H1 (cell line): ENCODE results near the gene CHRNA4. TPM values are rescaled to one million over a fixed set of nuclear protein-coding genes. Genes with fewer than 3 reads are reported as not detected.

Experiments
- CTCF ChIA-PET: fragments of 300-600 bp; sonication (Branson Sonifier 250); formaldehyde crosslinking; loops from one replicate; lab custom pipeline; 2021; ENCODE audit not compliant: partially characterized antibody; lab: Charles Lee
- POLR2A ChIA-PET: fragments of 300-600 bp; sonication (Branson Sonifier 250); formaldehyde crosslinking; loops from one replicate; lab custom pipeline; 2021; ENCODE audit warnings: inconsistent platforms; ENCODE audit not compliant: partially characterized antibody; lab: Charles Lee
- DNase-seq, 2 experiments: peaks; one replicate each; pipeline versions ENCODE4 v3.0.0 to v3.0.0-alpha.2; 2010 to 2022; ENCODE audit warnings: low spot score in 2 of 2, low read depth in 1 of 2, mixed read lengths in 1 of 2
- FAIRE-seq: peaks from 2 replicates; lab custom pipeline; 2011; peaks lifted over from hg19 to GRCh38; lab: Jason Lieb, UNC
- H2AFZ ChIP-seq: 2 replicates; pipeline ENCODE4 v1.8.1; 2012; ENCODE audit warnings: low read length, inconsistent platforms
- H2AK5ac ChIP-seq: 2 replicates; pipeline ENCODE4 v1.6.1; 2013; ENCODE audit warnings: low read depth, low read length
- H2BK120ac ChIP-seq: replicated peaks from 2 replicates; pipeline ENCODE3; 2013; ENCODE audit warnings: low read depth, low read length, inconsistent platforms
- H2BK12ac ChIP-seq: 2 replicates; pipeline ENCODE4 v1.6.1; 2013; ENCODE audit warnings: low read depth, low read length
- H2BK15ac ChIP-seq: 2 replicates; pipeline ENCODE4 v1.6.1; 2013; ENCODE audit warnings: low read length
- H2BK20ac ChIP-seq: 2 replicates; pipeline ENCODE4 v1.6.1; 2013; ENCODE audit warnings: low read length
- H2BK5ac ChIP-seq: 2 replicates; pipeline ENCODE4 v1.6.1; 2013; ENCODE audit warnings: low read depth, low read length
- H3K14ac ChIP-seq: 2 replicates; pipeline ENCODE4 v1.6.1; 2013; ENCODE audit warnings: inconsistent platforms; ENCODE audit not compliant: insufficient read length
- H3K18ac ChIP-seq: 2 replicates; pipeline ENCODE4 v1.6.1; 2013; ENCODE audit warnings: low read length; ENCODE audit errors: extremely low read depth
- H3K23ac ChIP-seq: 2 replicates; pipeline ENCODE4 v1.6.1; 2013; ENCODE audit warnings: inconsistent platforms; ENCODE audit not compliant: insufficient read length
- H3K23me2 ChIP-seq: 2 replicates; pipeline ENCODE4 v1.6.1; 2013; ENCODE audit warnings: low read depth, low read length
- H3K27ac ChIP-seq: 2 replicates; pipeline ENCODE4 v1.6.1; 2011; ENCODE audit warnings: low read depth, low read length, inconsistent platforms
- H3K27me3 ChIP-seq, 4 experiments: replicated peaks in 1 of 4; 1 replicate in 1 of 4; 2 replicates in 3 of 4; pipeline versions ENCODE4 v1.6.1 to v1.8.1; 2011 to 2013; ENCODE audit warnings: low read length in 3 of 4, mild to moderate bottlenecking in 3 of 4, inconsistent platforms in 2 of 4, mixed read lengths in 2 of 4, moderate library complexity in 1 of 4; ENCODE audit not compliant: control insufficient read depth in 3 of 4, insufficient read depth in 3 of 4; ENCODE audit errors: extremely low read depth in 1 of 4
- H3K36me3 ChIP-seq, 4 experiments: 2 replicates each; pipeline versions ENCODE4 v1.6.1 to v1.8.1; 2011 to 2013; ENCODE audit warnings: mild to moderate bottlenecking in 4 of 4, low read length in 3 of 4, moderate library complexity in 2 of 4, control low read depth in 1 of 4, inconsistent platforms in 1 of 4; ENCODE audit not compliant: insufficient read depth in 4 of 4, control insufficient read depth in 2 of 4
- H3K4ac ChIP-seq: replicated peaks from 2 replicates; pipeline ENCODE3; 2013; ENCODE audit warnings: low read length, low read depth, mixed read lengths, inconsistent platforms; ENCODE audit not compliant: insufficient read length
- H3K4me1 ChIP-seq, 4 experiments: replicated peaks in 1 of 4; 1 replicate in 1 of 4; 2 replicates in 3 of 4; pipeline versions ENCODE4 v1.6.1 to v1.8.1; 2011 to 2013; ENCODE audit warnings: low read length in 3 of 4, inconsistent platforms in 2 of 4, mixed read lengths in 1 of 4; ENCODE audit not compliant: insufficient read depth in 4 of 4, control insufficient read depth in 3 of 4
- H3K4me2 ChIP-seq, 2 experiments: 2 replicates each; pipeline versions ENCODE4 v1.6.1 to v1.8.1; 2011 to 2013; ENCODE audit warnings: low read depth in 2 of 2, low read length in 2 of 2, control low read depth in 1 of 2, inconsistent platforms in 1 of 2, mild to moderate bottlenecking in 1 of 2; ENCODE audit not compliant: insufficient read depth in 1 of 2
- H3K4me3 ChIP-seq, 4 experiments: fragments of 200-600, 300-600 bp in 1 of 4; sonication (generic), shearing (Covaris generic), sonication (Bioruptor Twin) in 1 of 4; 2 replicates each; pipeline versions ENCODE4 v1.5.1 to v1.8.1; 2011 to 2016; ENCODE audit warnings: low read length in 4 of 4, low read depth in 3 of 4, control low read depth in 2 of 4, inconsistent platforms in 2 of 4, mild to moderate bottlenecking in 2 of 4, mixed read lengths in 1 of 4, moderate library complexity in 1 of 4; ENCODE audit not compliant: insufficient read depth in 2 of 4; ENCODE audit errors: extremely low read depth in 1 of 4
- H3K56ac ChIP-seq: replicated peaks from 2 replicates; pipeline ENCODE3; 2013; ENCODE audit warnings: low read depth, mild to moderate bottlenecking, mixed read lengths, low read length, inconsistent platforms; ENCODE audit not compliant: insufficient read length
- H3K79me1 ChIP-seq: 2 replicates; pipeline ENCODE4 v1.6.1; 2013; ENCODE audit warnings: low read depth, low read length, control low read depth
- H3K79me2 ChIP-seq, 2 experiments: 2 replicates each; pipeline versions ENCODE4 v1.6.1 to v1.8.1; 2012 to 2013; ENCODE audit warnings: low read length in 2 of 2, mild to moderate bottlenecking in 2 of 2, inconsistent platforms in 1 of 2; ENCODE audit not compliant: insufficient read depth in 2 of 2, control insufficient read depth in 1 of 2
- H3K9ac ChIP-seq, 4 experiments: replicated peaks in 1 of 4; 1 replicate in 1 of 4; 2 replicates in 3 of 4; pipeline versions ENCODE4 v1.6.1 to v1.8.1; 2011 to 2013; ENCODE audit warnings: low read depth in 3 of 4, low read length in 3 of 4, control low read depth in 2 of 4, mild to moderate bottlenecking in 2 of 4, moderate library complexity in 2 of 4, inconsistent platforms in 1 of 4; ENCODE audit errors: extremely low read depth in 1 of 4
- H3K9me3 ChIP-seq, 2 experiments: 2 replicates each; pipeline versions ENCODE4 v1.6.1 to v1.8.1; 2012 to 2013; ENCODE audit warnings: mild to moderate bottlenecking in 2 of 2, moderate library complexity in 2 of 2, control low read depth in 1 of 2, inconsistent platforms in 1 of 2, low read depth in 1 of 2, low read length in 1 of 2, mixed read lengths in 1 of 2; ENCODE audit not compliant: insufficient read depth in 2 of 2
- H4K20me1 ChIP-seq, 2 experiments: replicated peaks in 1 of 2; 2 replicates each; pipeline versions ENCODE3 to v1.8.1; 2011 to 2013; ENCODE audit warnings: inconsistent platforms in 2 of 2, low read length in 2 of 2, mild to moderate bottlenecking in 1 of 2; ENCODE audit not compliant: insufficient read depth in 2 of 2, control insufficient read depth in 1 of 2
- H4K5ac ChIP-seq: 2 replicates; pipeline ENCODE4 v1.6.1; 2013; ENCODE audit warnings: low read length, low read depth, mixed read lengths, inconsistent platforms; ENCODE audit not compliant: insufficient read length
- H4K8ac ChIP-seq: 2 replicates; pipeline ENCODE4 v1.8.0; 2013; ENCODE audit warnings: mild to moderate bottlenecking, moderate library complexity, low read length, inconsistent platforms; ENCODE audit not compliant: insufficient read depth; ENCODE audit errors: extremely low read depth
- H4K91ac ChIP-seq: replicated peaks from 2 replicates; pipeline ENCODE3; 2013; ENCODE audit warnings: low read length, mixed read lengths, inconsistent platforms; ENCODE audit not compliant: insufficient read length
- EZH2 ChIP-seq: fragments of 200-600 bp; sonication (generic); IDR thresholded peaks from 2 replicates; pipeline ENCODE4 v1.7.1; 2012; ENCODE audit warnings: low read depth, mild to moderate bottlenecking, moderate library complexity, low read length, inconsistent platforms; ENCODE audit not compliant: severe bottlenecking
- SUZ12 ChIP-seq: fragments of 200-600 bp; sonication (generic); IDR thresholded peaks from 2 replicates; pipeline ENCODE4 v1.6.1; 2012; ENCODE audit warnings: mild to moderate bottlenecking, inconsistent platforms, low read length, moderate library complexity, mixed read lengths
- TCF12 ChIP-seq: IDR thresholded peaks from 2 replicates; pipeline ENCODE4 v1.6.1; 2011; ENCODE audit warnings: low read depth, mild to moderate bottlenecking, low read length
- WGBS, 2 experiments: shearing (Covaris generic) in 1 of 2; methylation state at CpG; one replicate each; pipeline versions ENCODE4 v1.1.6 to v1.1.7; 2013 to 2015; ENCODE audit warnings: low lambda C conversion rate in 2 of 2, mixed read lengths in 2 of 2, inconsistent platforms in 1 of 2, low coverage in 1 of 2, missing lambda C conversion rate in 1 of 2; ENCODE audit not compliant: insufficient replicate concordance in 2 of 2, insufficient coverage in 1 of 2, insufficient read length in 1 of 2; ENCODE audit errors: extremely low coverage in 1 of 2, missing lambda C conversion rate in 1 of 2; 5-methylcytosine and 5-hydroxymethylcytosine counted together
- polyA plus RNA-seq, 7 experiments: library from polyadenylated mRNA; depleted of rRNA in 3 of 7; stranded (reverse) in 5 of 7; unstranded in 2 of 7; fragments of >200 nt in 5 of 7; fragments of 200-250 nt in 2 of 7; gene quantifications; 1 replicate in 5 of 7; 2 replicates in 1 of 7; 4 replicates in 1 of 7; pipeline versions ENCODE4 v1.2.1 to v1.2.3, GENCODE V29; 2011 to 2013; ENCODE audit warnings: missing spikeins in 2 of 7, mixed read lengths in 2 of 7
- total RNA-seq: library from RNA; stranded (reverse); fragmentation: NEBNext Ultra II Directional; extraction: Animal tissue kit (Norgen Biotek cat#: 25700); gene quantifications from 2 replicates; pipeline ENCODE4 v1.2.1, GENCODE V29; 2021

Gene CHRNA4
- total and polyA plus RNA-seq, 2 of the 8 experiments (the other 6 are each of a cell fraction or from before 2014, with no cell fraction given): 4.3 to 5.7 TPM

DNA sequence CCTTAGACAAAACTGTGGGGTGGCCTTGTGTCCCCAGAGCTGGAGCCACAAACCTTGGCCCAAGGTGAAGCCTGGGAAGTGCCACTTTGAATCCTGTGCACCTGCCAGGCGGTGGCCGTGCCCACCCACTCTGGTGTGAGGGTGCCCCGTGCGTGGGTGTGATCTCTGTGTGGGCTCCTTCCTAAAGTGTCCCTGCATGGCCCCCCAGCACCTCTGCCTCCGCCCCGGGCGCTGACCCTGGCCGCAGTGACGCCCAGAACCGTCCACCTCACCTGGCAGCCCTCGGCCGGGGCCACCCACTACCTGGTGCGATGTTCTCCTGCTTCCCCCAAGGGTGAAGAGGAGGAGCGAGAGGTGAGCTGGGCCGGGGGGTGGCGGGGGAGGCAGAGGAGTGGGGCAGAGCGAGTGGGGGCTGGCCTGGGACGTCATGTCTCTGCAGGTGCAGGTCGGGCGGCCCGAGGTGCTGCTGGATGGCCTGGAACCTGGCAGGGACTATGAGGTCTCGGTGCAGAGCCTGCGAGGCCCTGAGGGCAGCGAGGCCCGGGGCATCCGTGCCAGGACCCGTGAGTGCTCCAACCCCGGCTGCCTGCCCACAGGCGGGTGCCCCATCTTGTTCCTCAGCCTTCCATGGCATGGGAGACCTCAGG lies 49.8 kb downstream of the CHRNA4 start:
- Histone ChIP-seq H2AFZ (no peak overlapping the region), H2BK5ac (no peak overlapping the region), H3K23ac (no peak overlapping the region), H3K36me3 (no peaks in the 10 kb centered on the region; a peak in 1 of 8 replicates), H3K79me2 (no peaks in the 10 kb centered on the region), H3K9ac (no peak overlapping the region), H4K8ac (0 out of 2 replicates have a peak overlapping the region, but pooled peaks have one; percentile 25), H3K4ac (no peak overlapping the region), H4K91ac (no peak overlapping the region), H2AK5ac (no peak overlapping the region), H4K5ac (no peak overlapping the region), H2BK15ac (no peak overlapping the region), H3K9me3 (no peaks in the 10 kb centered on the region), H2BK12ac (no peak overlapping the region), H3K27me3 (no peaks in the 10 kb centered on the region), H2BK120ac (no peak overlapping the region), H4K20me1 (no peaks in the 10 kb centered on the region), H3K4me2 (no peak overlapping the region), H3K4me3 (no peak overlapping the region), H3K27ac (no peak overlapping the region), H3K56ac (no peak overlapping the region), H3K79me1 (no peaks in the 10 kb centered on the region), H2BK20ac (no peak overlapping the region), H3K18ac (no peak overlapping the region)
- WGBS, 2 experiments: 85% methylated on average over 21 of the region's 29 CpGs; no CpG with 5 or more reads in 1 of the 2 experiments
- CTCF ChIA-PET: interaction anchor here (1.4 to 6.5 kb wide), 13 partner anchors 8 to 114 kb away, joined by 4 to 230 read pairs (median 15); partner anchors contain the start of gene CHRNA4
- POLR2A ChIA-PET: interaction anchor here (1.4 to 1.9 kb wide), 2 partner anchors 16 to 210 kb away, joined by 3 to 10 read pairs; partner anchors contain the start of gene PPDPF
- DNase-seq: no peak
- FAIRE-seq: no peak
- no peak for TF ChIP-seq SUZ12
- no peak for TF ChIP-seq TCF12
- no peak for TF ChIP-seq EZH2
- TF ChIP-seq, all 59 proteins: peak for 0
- H3K23me2 ChIP-seq: no peaks in the 10 kb centered on the region
- no peaks in the 10 kb centered on the region; a peak in 2 of 7 replicates for H3K4me1 ChIP-seq
- no peak overlapping the region for H3K14ac ChIP-seq
